Peyer's patch (tissue), 4 donors: Measurements from ENCODE around the gene C4A.

ENCODE experiments used
- POLR2A ChIP-seq, 2 donors: fragments of 450-650 bp; IDR thresholded peaks; one replicate each; pipeline ENCODE4 v1.5.1; 2017; ENCODE audit warnings: antibody characterized with exemption in 2 of 2, mild to moderate bottlenecking in 2 of 2, moderate library complexity in 2 of 2
- TF ChIP-seq, protein P1 (sequence below), 6 experiments: fragments of 450-650 bp in 4 of 6; fragments of 200-600 bp in 2 of 6; sonication (generic) in 1 of 6; IDR thresholded peaks; one replicate each; pipeline ENCODE4 v1.5.1; 2017 to 2019; ENCODE audit warnings: antibody characterized with exemption in 6 of 6, mild to moderate bottlenecking in 3 of 6, moderate library complexity in 1 of 6

DNA sequence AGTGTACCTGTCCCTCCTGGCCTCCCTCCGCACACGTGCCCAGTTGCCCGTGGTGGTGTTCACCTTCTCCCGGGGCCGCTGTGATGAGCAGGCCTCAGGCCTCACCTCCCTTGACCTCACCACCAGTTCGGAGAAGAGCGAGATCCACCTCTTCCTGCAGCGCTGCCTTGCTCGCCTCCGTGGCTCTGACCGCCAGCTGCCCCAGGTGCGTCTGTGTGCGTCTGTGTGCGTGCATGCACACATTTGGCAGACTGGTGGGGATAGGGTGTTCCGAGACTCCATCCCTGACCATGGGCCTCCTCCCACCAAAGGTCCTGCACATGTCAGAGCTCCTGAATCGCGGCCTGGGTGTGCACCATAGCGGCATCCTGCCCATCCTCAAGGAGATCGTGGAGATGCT, 17.9 kb upstream of the C4A start:
- TF ChIP-seq, protein P1, sequence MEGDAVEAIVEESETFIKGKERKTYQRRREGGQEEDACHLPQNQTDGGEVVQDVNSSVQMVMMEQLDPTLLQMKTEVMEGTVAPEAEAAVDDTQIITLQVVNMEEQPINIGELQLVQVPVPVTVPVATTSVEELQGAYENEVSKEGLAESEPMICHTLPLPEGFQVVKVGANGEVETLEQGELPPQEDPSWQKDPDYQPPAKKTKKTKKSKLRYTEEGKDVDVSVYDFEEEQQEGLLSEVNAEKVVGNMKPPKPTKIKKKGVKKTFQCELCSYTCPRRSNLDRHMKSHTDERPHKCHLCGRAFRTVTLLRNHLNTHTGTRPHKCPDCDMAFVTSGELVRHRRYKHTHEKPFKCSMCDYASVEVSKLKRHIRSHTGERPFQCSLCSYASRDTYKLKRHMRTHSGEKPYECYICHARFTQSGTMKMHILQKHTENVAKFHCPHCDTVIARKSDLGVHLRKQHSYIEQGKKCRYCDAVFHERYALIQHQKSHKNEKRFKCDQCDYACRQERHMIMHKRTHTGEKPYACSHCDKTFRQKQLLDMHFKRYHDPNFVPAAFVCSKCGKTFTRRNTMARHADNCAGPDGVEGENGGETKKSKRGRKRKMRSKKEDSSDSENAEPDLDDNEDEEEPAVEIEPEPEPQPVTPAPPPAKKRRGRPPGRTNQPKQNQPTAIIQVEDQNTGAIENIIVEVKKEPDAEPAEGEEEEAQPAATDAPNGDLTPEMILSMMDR (IDR thresholded peaks at IDR 0.05) = no peak
- no peak for TF ChIP-seq POLR2A (IDR thresholded peaks at IDR 0.05)
